CD4-positive, alpha-beta T cell treated with Interleukin-10 for 1 hour (primary cell): ENCODE measurements around the gene DDX23.
"Not testable (repeated sequence)": the region's sequence is repeated elsewhere in the genome, so short reads cannot be mapped to it uniquely, and the experiment has no call there.

Experiments
- DNase-seq: peaks from one replicate; pipeline ENCODE4 v3.0.0-alpha.2; 2020

Gene DDX23

DNA sequence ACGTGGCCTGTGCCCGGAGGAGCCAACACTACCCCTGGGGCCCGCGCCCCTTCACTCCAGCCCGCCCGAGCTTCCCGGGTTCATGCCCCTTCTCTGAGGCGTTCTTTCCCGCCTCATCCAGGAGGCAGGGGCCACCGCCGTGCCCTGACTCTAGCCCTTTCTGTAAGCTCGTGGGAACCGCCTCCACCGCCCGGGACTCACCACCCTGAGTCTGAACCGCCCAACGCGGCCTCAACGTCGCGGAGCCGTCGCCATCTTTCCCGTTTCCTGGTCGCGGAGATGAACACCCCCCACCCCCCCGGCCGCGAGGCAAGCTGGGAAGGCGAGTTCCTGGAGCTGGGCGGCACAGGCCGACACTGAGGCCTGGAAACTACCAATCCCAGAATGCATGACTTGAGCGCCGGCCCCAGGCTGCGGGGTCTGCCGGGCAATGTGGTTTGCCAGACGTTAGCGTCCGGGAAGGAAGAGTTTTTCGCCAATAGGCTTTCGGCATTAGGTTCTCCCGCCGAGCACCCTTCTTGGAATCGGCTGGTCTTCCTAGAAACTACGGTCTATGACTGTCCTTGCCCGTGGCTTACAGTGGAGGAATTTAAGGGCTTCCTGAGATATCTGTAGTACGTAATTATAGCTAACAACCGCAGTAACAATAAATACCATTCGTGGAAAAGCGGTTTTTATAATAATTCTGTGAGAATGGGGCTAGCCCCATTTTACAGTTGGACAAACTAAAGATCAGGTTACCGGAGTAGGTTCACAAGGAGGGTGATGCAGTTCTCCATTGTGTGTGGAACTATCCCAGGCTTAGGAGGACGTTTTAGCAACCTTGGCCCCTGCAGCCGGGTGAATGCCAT is at the start of gene DDX23:
DDX23 (minus strand) TSS at position 281 of the 851 bp plus-strand sequence. CDS start 6,381 bp downstream, outside the sequence.
- DNase-seq = peak; percentile 95

GRCh38 chr12:48901278-48901677 is 49.3 kb upstream of the DDX23 start:
- no peak for DNase-seq

GRCh38 chr12:48899651-48900050 is 47.7 kb upstream of the DDX23 start:
- no peak for DNase-seq

DNA sequence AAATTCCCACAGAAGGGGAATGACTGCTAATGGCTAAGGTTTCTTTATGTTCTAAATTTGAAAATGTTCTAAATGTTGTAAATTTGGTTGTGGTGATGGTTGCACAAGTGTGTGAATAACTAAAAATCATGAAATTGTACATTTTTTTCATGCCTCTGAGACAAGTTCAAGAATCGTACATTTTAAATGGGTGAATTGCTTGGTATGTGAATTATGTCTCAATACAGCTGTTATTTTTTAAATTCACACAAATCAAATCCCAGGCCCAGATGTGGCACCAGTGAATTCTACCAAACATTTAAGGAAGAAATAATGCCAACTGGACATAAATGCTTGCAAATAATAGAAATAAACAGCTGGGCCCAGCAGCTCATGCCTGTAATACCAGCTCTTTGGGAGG is 42.3 kb upstream of the DDX23 start:
- DNase-seq = no peak

- peak; percentile 79 for DNase-seq
Measured at GRCh38 chr12:48890657-48891418, 38.9 kb upstream of the DDX23 start.

- no peak for DNase-seq
Measured at GRCh38 chr12:48889679-48890078, 37.7 kb upstream of the DDX23 start.

- DNase-seq = no peak
Measured at GRCh38 chr12:48883305-48884161, 31.6 kb upstream of the DDX23 start.

GRCh38 chr12:48882972-48883304 is 31.0 kb upstream of the DDX23 start:
- DNase-seq = no peak

GRCh38 chr12:48882315-48882687 is 30.3 kb upstream of the DDX23 start:
- DNase-seq = no peak

- DNase-seq = no peak
Measured at GRCh38 chr12:48881686-48882314, 29.8 kb upstream of the DDX23 start.

GRCh38 chr12:48880647-48881046 is 28.7 kb upstream of the DDX23 start:
- DNase-seq = no peak

DNA sequence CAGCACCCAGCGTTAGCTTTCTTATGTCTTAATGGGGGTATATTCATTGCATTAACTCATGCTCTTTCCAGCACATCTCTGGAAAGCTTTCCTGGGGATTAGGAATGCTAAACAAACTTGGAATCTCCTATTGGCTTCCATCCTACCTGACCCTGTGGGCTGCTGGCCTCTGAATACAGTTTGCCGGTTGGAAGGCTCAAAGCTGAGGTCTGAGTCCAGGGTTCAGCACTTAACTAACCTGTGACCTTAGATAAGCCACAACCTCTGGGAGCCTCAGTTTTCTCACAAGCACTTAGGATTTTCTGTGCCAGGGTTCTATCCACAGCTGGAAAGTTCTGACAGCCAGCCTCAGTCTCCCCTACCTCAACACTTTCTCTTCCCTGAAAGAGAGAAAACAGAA is 26.6 kb upstream of the DDX23 start:
- DNase-seq = no peak

- no peak for DNase-seq
Measured at GRCh38 chr12:48875944-48876515, 24.1 kb upstream of the DDX23 start.

- DNase-seq = not testable (repeated sequence)
Measured at GRCh38 chr12:48873534-48873933, 21.6 kb upstream of the DDX23 start.

- no peak for DNase-seq
Measured at GRCh38 chr12:48873096-48873495, 21.1 kb upstream of the DDX23 start.

DNA sequence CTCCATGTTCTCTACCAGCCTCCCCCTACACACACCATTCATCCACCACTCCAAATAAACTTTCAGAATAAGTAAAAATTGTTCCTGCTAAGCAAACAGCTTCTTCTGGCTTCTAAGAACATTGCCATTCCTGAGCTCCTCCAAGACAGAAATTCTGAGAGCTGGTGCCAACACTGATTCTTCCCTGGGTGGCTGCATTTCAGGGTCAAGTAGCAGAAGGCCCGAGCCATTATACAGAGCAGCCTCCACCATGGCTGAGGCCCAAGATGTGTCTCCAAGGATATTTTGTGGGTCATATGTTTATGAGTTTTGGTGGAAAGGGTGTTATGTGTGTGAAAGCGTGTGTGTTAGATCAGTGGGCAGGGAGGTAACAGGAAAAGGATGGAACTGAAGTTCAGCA is 17.2 kb upstream of the DDX23 start:
- DNase-seq = no peak

GRCh38 chr12:48868451-48868850 is 16.5 kb upstream of the DDX23 start:
- no peak for DNase-seq

DNA sequence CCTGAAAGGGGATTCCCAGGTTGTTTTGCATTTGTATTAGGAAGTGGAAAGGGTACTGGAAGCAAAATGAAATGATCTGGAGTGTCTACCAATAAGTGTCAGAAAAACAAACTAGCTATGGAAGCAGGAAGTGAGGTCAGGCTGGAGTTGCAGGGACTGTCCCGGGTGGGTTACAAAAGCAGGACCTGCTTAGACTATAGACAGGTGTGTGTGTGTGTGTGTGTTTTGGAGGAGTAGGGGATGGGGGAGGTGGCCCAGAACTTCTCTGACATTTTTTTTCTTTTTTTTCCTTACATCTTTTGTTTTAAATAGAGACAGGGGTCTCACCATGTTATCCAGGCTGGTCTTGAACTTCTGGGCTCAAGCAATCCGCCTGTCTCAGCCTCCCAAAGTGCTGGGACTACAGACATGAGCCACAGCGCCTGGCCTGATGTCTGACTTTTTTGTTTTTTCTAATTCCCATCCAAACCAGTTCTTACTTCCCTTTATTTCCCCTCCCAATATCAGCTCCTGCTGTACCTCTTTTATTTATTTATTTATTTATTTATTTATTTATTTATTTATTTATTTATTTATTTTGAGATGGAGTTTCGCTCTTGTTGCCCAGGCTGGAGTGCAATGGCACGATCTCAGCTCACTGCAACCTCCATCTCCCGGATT is 14.2 kb upstream of the DDX23 start:
- DNase-seq = no peak

GRCh38 chr12:48865281-48866051 is 13.5 kb upstream of the DDX23 start, which contains the start of gene RND1:
RND1 (minus strand) TSS chr12:48865870; CDS start chr12:48865767, 103 bp downstream.
- peak; percentile 92 for DNase-seq

DNA sequence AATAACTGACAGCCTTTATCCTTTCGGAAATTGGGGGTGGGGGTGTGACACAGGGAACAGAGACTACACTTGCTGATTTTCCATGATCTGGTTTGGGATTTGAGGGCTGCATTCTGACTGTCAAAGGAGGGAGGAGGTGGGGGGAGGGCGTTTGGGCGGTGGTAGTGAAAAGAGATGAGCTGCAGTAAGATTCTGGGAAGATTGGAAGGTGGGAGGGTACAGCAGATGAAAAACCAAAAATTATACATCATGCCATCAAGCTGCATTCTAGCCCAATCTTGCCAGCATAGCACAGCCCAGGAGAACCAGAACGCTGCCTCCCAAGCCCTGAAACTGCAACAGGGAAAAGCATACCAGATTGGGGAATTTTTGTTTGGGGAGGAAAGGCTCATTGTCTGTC is 11.3 kb upstream of the DDX23 start:
- no peak for DNase-seq

- DNase-seq = no peak
Measured at GRCh38 chr12:48862760-48863159, 10.8 kb upstream of the DDX23 start.
